Measurements from ENCODE around the gene ESYT2. TPM values are rescaled to one million over a fixed set of nuclear protein-coding genes. Genes with fewer than 3 reads are reported as not detected.
A peak's percentile ranks its signal among the peaks of the same experiment; 100 is the strongest.
"Not testable (repeated sequence)": the region's sequence is repeated elsewhere in the genome, so short reads cannot be mapped to it uniquely, and the experiment has no call there.

ESYT2 gene
- polyA plus RNA-seq, 1 of the 3 experiments (the other 2 are of a cell fraction) = 34.2 TPM

- H3K79me2 ChIP-seq (ENCODE audit: insufficient read depth) = peaks cover 88% of the 10 kb centered on the region; the same call in 1 of the 2 replicates
- H3K4me1 ChIP-seq (ENCODE audit: control insufficient read depth in 1 of 2, insufficient read depth in 2 of 2, low read depth in 1 of 2, low read length in 1 of 2) = peaks cover 0 to 20% of the 10 kb centered on the region in 2 experiments; a peak in 1 of 4 replicates
- POLR2A ChIA-PET = interaction anchor here (0.5 to 1.7 kb wide), 5 partner anchors 8 to 158 kb away, joined by 3 to 6 read pairs (median 4); no protein-coding TSS in a partner anchor
- peak overlapping the region; percentile 65 for H3K4me2 ChIP-seq
- CTCF ChIA-PET = interaction anchor here (0.8 to 2.3 kb wide), 5 partner anchors 8 to 113 kb away, joined by 3 to 12 read pairs (median 3); no protein-coding TSS in a partner anchor
- H3K9me2 ChIP-seq = no peaks in the 10 kb centered on the region
- no peaks in the 10 kb centered on the region for H3K27me3 ChIP-seq (ENCODE audit: insufficient read depth)
- H3K4me3 ChIP-seq (ENCODE audit: low read depth in 2 of 2, low read length in 1 of 2) = peak overlapping the region; percentile 18 to 49
- peak overlapping the region; percentile 49; the same call in 1 of the 2 replicates for H3K9ac ChIP-seq
- 24% methylated on average over 28 of the region's 45 CpGs for WGBS (ENCODE audit: low lambda C conversion rate)
- no peaks in the 10 kb centered on the region for H3K36me3 ChIP-seq (replicated peaks in 1 of 2; ENCODE audit: control insufficient read depth in 1 of 2, insufficient read depth in 2 of 2, low read length in 1 of 2)
- peaks cover 13% of the 10 kb centered on the region for H3F3A ChIP-seq (replicated peaks; ENCODE audit: insufficient read depth)
- no peaks in the 10 kb centered on the region for H3K9me3 ChIP-seq
- peak; percentile 84 for DNase-seq
- H3K27ac ChIP-seq (ENCODE audit: low read depth in 2 of 2, low read length in 1 of 2) = peak overlapping the region in 1 of 2 experiments; percentile 36; a peak in 1 of 4 replicates
- H4K20me1 ChIP-seq (ENCODE audit: insufficient read depth) = peaks cover 7% of the 10 kb centered on the region; the same call in 1 of the 2 replicates
- TF ChIP-seq CHD2 (IDR thresholded peaks at IDR 0.05; ENCODE audit: low read length, partially characterized antibody) (peak; percentile 53), GATA2 (CRISPR knock-in tag; IDR thresholded peaks at IDR 0.05) (no peak), USF2 (IDR thresholded peaks at IDR 0.05; ENCODE audit: borderline replicate concordance, low read depth, low read length) (no peak)
- peak overlapping the region; percentile 44; the same call in 1 of the 2 replicates for H2AFZ ChIP-seq (ENCODE audit: low read depth)
These were observed 34.5 kb upstream of the ESYT2 start for GRCh38 chr7:158863611-158864506.

- POLR2A ChIA-PET = interaction anchor here (1.1 to 1.7 kb wide), 4 partner anchors 24 to 157 kb away, joined by 3 to 6 read pairs (median 4); no protein-coding TSS in a partner anchor
- not testable (repeated sequence) for DNase-seq; H3K9me2 ChIP-seq; H3K27me3 ChIP-seq (ENCODE audit: insufficient read depth); H4K20me1 ChIP-seq (ENCODE audit: insufficient read depth); H3K36me3 ChIP-seq (replicated peaks in 1 of 2; ENCODE audit: control insufficient read depth in 1 of 2, insufficient read depth in 2 of 2, low read length in 1 of 2); H2AFZ ChIP-seq (ENCODE audit: low read depth); H3K9me3 ChIP-seq
- peak overlapping the region; percentile 65; the same call in 1 of the 2 replicates for H3K4me2 ChIP-seq
- H3K4me1 ChIP-seq (ENCODE audit: control insufficient read depth in 1 of 2, insufficient read depth in 2 of 2, low read depth in 1 of 2, low read length in 1 of 2) = peaks cover 5 to 16% of the 10 kb centered on the region in 2 experiments; a peak in 3 of 4 replicates
- H3K27ac ChIP-seq (ENCODE audit: low read depth in 2 of 2, low read length in 1 of 2) = peak overlapping the region in 1 of 2 experiments; percentile 36; a peak in 1 of 4 replicates
- H3F3A ChIP-seq (replicated peaks; ENCODE audit: insufficient read depth) = peaks cover 18% of the 10 kb centered on the region
- CTCF ChIA-PET = interaction anchor here (1.0 to 2.3 kb wide), 4 partner anchors 9 to 114 kb away, joined by 3 to 12 read pairs (median 4); no protein-coding TSS in a partner anchor
- H3K79me2 ChIP-seq (ENCODE audit: insufficient read depth) = peaks cover 84% of the 10 kb centered on the region; the same call in 1 of the 2 replicates
- H3K9ac ChIP-seq = peak overlapping the region; percentile 49; the same call in 1 of the 2 replicates
- H3K4me3 ChIP-seq (ENCODE audit: low read depth in 2 of 2, low read length in 1 of 2) = peak overlapping the region in 1 of 2 experiments; percentile 49; a peak in 2 of 4 replicates
- 76% methylated on average over 13 of the region's 13 CpGs for WGBS (ENCODE audit: low lambda C conversion rate)
These were observed 33.8 kb upstream of the ESYT2 start for GRCh38 chr7:158862985-158863610.

All from SK-N-SH (cell line).